ENCODE results near the gene SGPP1. TPM values are rescaled to one million over a fixed set of nuclear protein-coding genes. Genes with fewer than 3 reads are reported as not detected.

SGPP1 gene
- total RNA-seq, 6 experiments from 2014 or later = 13.2 to 25.6 (median 20.9) TPM

DNA sequence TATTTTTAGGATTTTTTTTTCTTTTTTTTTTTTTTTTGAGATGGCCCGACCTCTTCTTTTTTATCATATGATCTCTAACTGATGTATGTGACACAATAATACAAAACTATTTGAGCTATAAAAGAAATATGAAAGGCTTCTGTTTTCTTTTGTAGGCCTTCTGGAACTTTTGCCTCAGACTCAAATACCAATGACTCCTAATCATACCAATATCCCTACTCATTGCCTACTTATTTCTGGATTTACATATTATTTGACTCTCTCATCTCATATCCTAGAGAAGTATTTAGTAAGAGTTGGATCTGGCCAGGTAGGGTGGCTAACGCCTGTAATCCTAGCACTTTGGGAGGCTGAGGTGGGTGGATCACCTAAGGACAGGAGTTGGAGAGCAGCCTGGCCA is 73.5 kb downstream of the SGPP1 start:
- peaks cover 0 to under 1% (median 0%) of the 10 kb centered on the region in 4 donors for H3K4me1 ChIP-seq
- intact Hi-C loops (cut with DNase I) = no loop called here
- DNase-seq (no peak), ATAC-seq (no peak)
- no peak overlapping the region for H3K27ac ChIP-seq
- no peak for TF ChIP-seq POLR2A (IDR thresholded peaks at IDR 0.05)
- TF ChIP-seq, protein P1, sequence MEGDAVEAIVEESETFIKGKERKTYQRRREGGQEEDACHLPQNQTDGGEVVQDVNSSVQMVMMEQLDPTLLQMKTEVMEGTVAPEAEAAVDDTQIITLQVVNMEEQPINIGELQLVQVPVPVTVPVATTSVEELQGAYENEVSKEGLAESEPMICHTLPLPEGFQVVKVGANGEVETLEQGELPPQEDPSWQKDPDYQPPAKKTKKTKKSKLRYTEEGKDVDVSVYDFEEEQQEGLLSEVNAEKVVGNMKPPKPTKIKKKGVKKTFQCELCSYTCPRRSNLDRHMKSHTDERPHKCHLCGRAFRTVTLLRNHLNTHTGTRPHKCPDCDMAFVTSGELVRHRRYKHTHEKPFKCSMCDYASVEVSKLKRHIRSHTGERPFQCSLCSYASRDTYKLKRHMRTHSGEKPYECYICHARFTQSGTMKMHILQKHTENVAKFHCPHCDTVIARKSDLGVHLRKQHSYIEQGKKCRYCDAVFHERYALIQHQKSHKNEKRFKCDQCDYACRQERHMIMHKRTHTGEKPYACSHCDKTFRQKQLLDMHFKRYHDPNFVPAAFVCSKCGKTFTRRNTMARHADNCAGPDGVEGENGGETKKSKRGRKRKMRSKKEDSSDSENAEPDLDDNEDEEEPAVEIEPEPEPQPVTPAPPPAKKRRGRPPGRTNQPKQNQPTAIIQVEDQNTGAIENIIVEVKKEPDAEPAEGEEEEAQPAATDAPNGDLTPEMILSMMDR (IDR thresholded peaks at IDR 0.05) = no peak
- 95% methylated on average over 2 of the region's 2 CpGs for WGBS (ENCODE audit: insufficient coverage, low coverage, low lambda C conversion rate, missing lambda C conversion rate)
- no peaks in the 10 kb centered on the region for H3K9me3 ChIP-seq
- H3K4me3 ChIP-seq = no peak overlapping the region
- no peaks in the 10 kb centered on the region for H3K27me3 ChIP-seq
- no peaks in the 10 kb centered on the region for H3K36me3 ChIP-seq

DNA sequence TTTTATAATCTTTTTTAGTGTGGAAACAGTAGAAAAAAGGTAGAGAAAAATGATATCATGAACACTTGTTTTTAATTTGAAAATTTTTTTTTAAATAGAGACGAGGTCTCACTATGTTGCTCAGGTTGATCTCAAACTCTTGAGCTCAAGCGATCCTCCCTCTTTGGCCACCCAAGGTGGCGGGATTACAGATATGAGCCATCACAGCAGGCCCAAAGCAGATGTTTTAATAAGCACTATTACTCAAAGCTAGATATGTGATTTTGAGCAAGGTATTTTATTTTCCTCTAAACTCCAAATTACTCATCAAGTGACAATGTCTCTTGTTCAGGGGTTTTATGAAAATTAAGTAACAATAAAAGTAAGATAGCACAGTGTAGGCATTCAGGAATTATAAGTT is 75.5 kb downstream of the SGPP1 start:
- Histone ChIP-seq H3K27me3 (no peaks in the 10 kb centered on the region), H3K4me1 (no peaks in the 10 kb centered on the region), H3K9me3 (no peaks in the 10 kb centered on the region), H3K4me3 (no peak overlapping the region), H3K27ac (no peak overlapping the region), H3K36me3 (no peaks in the 10 kb centered on the region)
- 81% methylated on average over 3 of the region's 3 CpGs for WGBS (ENCODE audit: insufficient coverage, low coverage, low lambda C conversion rate, missing lambda C conversion rate)
- DNase-seq (no peak), ATAC-seq (no peak)
- intact Hi-C loops (cut with DNase I) = no loop called here
- TF ChIP-seq, protein P1 (IDR thresholded peaks at IDR 0.05) = no peak
- TF ChIP-seq POLR2A (IDR thresholded peaks at IDR 0.05) = no peak

DNA sequence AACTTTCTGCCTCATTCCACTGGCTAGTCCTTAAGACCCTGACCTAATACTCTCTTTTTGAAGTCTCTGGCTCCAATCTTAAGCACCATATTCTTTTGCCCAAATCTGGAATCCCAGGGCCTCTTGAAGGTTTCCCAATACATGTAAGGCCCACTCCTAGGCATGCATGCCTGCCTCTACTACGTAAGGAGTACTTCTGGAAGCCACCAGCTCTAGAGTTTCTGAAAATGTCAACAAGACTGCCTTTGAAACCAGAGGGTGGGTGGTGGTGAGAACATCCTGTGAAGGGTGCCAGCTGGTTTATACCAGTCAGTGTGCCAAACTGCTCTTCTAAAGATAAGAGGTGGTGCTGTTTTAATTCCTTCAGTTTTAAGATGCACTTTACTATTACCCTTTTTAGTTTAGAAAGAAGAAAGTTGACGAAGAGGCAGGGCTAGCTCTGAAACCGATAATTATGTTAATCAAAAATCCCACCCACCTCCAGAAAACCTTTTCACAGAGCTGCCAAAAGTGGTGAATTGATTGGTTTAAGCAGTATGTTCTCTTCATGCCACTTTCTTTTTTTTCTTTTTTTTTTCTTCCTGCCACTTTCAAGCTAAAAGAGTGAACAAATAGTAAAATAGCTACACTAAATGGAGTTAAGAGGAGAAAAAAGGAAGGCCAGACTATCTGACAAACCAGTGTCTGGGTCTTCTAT is 77.5 kb downstream of the SGPP1 start:
- Histone ChIP-seq H3K4me3 (no peak overlapping the region), H3K9me3 (no peaks in the 10 kb centered on the region), H3K36me3 (no peaks in the 10 kb centered on the region), H3K4me1 (no peaks in the 10 kb centered on the region), H3K27me3 (no peaks in the 10 kb centered on the region), H3K27ac (no peak overlapping the region)
- intact Hi-C loops (cut with DNase I) = no loop called here
- WGBS (ENCODE audit: insufficient coverage, low coverage, low lambda C conversion rate, missing lambda C conversion rate) = 80% methylated on average over 3 of the region's 3 CpGs
- ATAC-seq = peak in 2 of 4 donors; percentile 18 to 19
- no peak for TF ChIP-seq POLR2A (IDR thresholded peaks at IDR 0.05)
- no peak for DNase-seq

DNA sequence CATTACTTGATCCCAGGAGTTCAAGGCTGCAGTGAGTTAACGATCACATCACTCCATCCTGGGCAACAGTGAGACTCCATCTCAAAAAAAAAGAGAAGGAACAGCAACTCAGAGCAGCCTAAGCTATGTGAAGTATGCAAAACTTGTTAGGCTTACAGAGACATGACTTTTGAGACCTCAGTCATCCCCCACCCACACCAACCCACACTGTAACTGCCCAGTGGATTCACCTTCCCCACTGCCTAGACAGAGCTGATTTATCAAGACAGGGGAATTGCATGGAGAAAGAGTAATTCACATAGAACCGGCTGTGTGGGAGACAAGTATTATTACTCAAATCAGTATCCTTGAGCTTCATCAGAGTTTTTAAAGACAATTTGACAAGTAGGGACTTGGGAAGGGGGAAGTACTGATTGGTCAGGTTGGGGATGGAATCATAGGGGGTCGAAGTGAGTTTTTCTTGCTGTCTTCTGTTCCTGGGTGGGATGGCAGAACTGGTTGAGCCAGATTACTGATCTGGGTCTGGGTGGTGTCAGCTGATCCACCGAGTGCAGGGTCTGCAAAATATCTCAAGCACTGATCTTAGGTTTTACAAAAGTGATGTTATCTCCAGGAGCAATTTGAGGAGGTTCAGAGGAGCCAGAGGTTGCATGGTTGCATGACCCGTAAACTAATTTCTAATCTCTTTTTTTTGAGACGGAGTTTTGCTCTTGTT is 80.0 kb downstream of the SGPP1 start:
- Histone ChIP-seq H3K27ac (no peak overlapping the region), H3K27me3 (no peaks in the 10 kb centered on the region), H3K4me3 (no peak overlapping the region), H3K9me3 (no peaks in the 10 kb centered on the region), H3K36me3 (no peaks in the 10 kb centered on the region), H3K4me1 (no peaks in the 10 kb centered on the region)
- intact Hi-C loops (cut with DNase I) = no loop called here
- TF ChIP-seq, protein P1 (IDR thresholded peaks at IDR 0.05) = no peak
- TF ChIP-seq POLR2A (IDR thresholded peaks at IDR 0.05) = no peak
- ATAC-seq = no peak
- no peak for DNase-seq
- 55% methylated on average over 3 of the region's 6 CpGs for WGBS (ENCODE audit: insufficient coverage, low coverage, low lambda C conversion rate, missing lambda C conversion rate)

DNA sequence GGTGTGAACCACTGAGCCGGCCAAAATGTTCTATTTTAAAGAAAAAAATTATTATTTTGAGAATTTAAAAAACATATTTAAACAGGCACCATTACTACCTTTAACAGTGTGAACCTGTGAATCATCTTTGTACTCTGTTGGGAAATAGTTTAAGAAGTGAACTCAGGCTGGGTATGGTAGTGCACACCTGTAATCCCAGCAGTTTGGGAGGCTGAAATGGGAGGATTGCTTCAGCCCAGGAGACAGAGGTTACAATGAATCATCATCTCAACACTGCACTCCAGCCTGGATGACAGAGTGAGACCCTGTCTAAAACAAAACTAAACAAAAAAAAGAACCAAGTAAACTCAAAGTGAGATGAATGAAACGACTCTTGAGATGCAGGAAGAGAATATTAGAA is 83.1 kb downstream of the SGPP1 start:
- Histone ChIP-seq H3K4me3 (no peak overlapping the region), H3K9me3 (no peaks in the 10 kb centered on the region), H3K27me3 (no peaks in the 10 kb centered on the region), H3K27ac (no peak overlapping the region), H3K4me1 (no peaks in the 10 kb centered on the region), H3K36me3 (no peaks in the 10 kb centered on the region)
- ATAC-seq = no peak
- DNase-seq = no peak
- no peak for TF ChIP-seq POLR2A (IDR thresholded peaks at IDR 0.05)
- TF ChIP-seq, protein P1 (IDR thresholded peaks at IDR 0.05) = no peak
- intact Hi-C loops (cut with DNase I) = no loop called here
- 86% methylated on average over 2 of the region's 2 CpGs for WGBS (ENCODE audit: insufficient coverage, low coverage, low lambda C conversion rate, missing lambda C conversion rate)

All from right lobe of liver (tissue), 6 donors.